NCI-H460 (cell line): ENCODE results near the gene CEP170. TPM values are rescaled to one million over a fixed set of nuclear protein-coding genes. Genes with fewer than 3 reads are reported as not detected.
"Not testable (repeated sequence)": the region's sequence is repeated elsewhere in the genome, so short reads cannot be mapped to it uniquely, and the experiment has no call there.

ENCODE experiments used
- DNase-seq: peaks from one replicate; pipeline ENCODE4 v3.0.0-alpha.2; 2016; ENCODE audit warnings: low read depth; ENCODE audit errors: extremely low read depth
- small RNA-seq, 2 experiments: library from RNA; depleted of rRNA; stranded (forward); fragments of <200 nt; gene quantifications; one replicate each; pipeline ENCODE3, GENCODE V24; 2014
- total RNA-seq: library from RNA; depleted of rRNA; stranded (reverse); fragments of >200 nt; shearing (Covaris generic); gene quantifications from 2 replicates; pipeline ENCODE4 v1.2.3, GENCODE V29; 2014; rRNA removed

CEP170 gene
- total RNA-seq, 1 experiment from 2014 or later, result 85.6 TPM

- not testable (repeated sequence) for DNase-seq
These were observed 153.5 kb downstream of the CEP170 start for GRCh38 chr1:243101551-243102050.

- not testable (repeated sequence) for DNase-seq
These were observed 167.7 kb downstream of the CEP170 start for GRCh38 chr1:243087368-243087767.

Small RNA genes within 50 kb of the gene (small RNA-seq; reads per million reads assigned to genes)
- 0 reads per million in 2 experiments for gene RNU6-747P

Other genes with a start within 250 kb of the CEP170 start
- gene SDCCAG8, start 760 bp upstream of the CEP170 start, total RNA-seq, result 30.1 and 31.0 TPM in 2 replicates